ENCODE measurements around the gene IPO11.

- TF ChIP-seq, protein P1, sequence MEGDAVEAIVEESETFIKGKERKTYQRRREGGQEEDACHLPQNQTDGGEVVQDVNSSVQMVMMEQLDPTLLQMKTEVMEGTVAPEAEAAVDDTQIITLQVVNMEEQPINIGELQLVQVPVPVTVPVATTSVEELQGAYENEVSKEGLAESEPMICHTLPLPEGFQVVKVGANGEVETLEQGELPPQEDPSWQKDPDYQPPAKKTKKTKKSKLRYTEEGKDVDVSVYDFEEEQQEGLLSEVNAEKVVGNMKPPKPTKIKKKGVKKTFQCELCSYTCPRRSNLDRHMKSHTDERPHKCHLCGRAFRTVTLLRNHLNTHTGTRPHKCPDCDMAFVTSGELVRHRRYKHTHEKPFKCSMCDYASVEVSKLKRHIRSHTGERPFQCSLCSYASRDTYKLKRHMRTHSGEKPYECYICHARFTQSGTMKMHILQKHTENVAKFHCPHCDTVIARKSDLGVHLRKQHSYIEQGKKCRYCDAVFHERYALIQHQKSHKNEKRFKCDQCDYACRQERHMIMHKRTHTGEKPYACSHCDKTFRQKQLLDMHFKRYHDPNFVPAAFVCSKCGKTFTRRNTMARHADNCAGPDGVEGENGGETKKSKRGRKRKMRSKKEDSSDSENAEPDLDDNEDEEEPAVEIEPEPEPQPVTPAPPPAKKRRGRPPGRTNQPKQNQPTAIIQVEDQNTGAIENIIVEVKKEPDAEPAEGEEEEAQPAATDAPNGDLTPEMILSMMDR (conservative IDR thresholded peaks at IDR 0.05 in 1 of 2, IDR thresholded peaks at IDR 0.05 in 1 of 2; ENCODE audit: extremely low read depth in 1 of 2, insufficient read depth in 1 of 2, low read depth in 1 of 2, low read length in 2 of 2) = no peak
- no peak for TF ChIP-seq EZH2 (IDR thresholded peaks at IDR 0.05; ENCODE audit: borderline replicate concordance, low read length)
Measured at GRCh38 chr5:62506659-62507460, 94.3 kb downstream of the IPO11 start.
